Prostate gland (tissue), 2 donors: ENCODE measurements around the gene HCFC1.

Experiments used
- POLR2A ChIP-seq: fragments of 450-650 bp; IDR thresholded peaks from one replicate; pipeline ENCODE4 v1.6.1; 2016; ENCODE audit warnings: antibody characterized with exemption, mild to moderate bottlenecking
- POLR2AphosphoS5 ChIP-seq: sonication (generic); formaldehyde crosslinking; IDR thresholded peaks from one replicate; pipeline ENCODE4 v1.6.1; 2017; ENCODE audit warnings: antibody characterized with exemption
- TF ChIP-seq, protein P1 (sequence below), 4 experiments: fragments of 200-600 bp in 2 of 4; fragments of 450-650 bp in 2 of 4; sonication (generic) in 2 of 4; IDR thresholded peaks; 1 replicate in 3 of 4; 2 replicates in 1 of 4; pipeline ENCODE4 v1.5.1; 2016 to 2019; ENCODE audit warnings: antibody characterized with exemption in 4 of 4, mild to moderate bottlenecking in 2 of 4, moderate library complexity in 2 of 4

DNA sequence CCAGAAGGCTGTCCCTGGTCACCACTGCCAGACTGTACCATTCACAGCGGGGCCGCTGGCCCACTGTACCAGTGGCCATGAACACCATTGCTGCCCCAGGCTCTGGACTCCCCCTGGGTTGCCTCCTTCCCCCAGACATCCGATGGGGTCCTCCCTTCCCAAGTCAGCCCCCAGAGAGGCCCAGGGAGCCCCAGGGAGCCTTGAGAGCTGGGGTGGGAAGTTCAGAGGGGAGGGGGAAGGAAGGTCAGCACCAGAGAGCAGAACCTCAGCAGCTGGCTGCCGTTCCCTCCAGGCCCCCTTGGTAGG is 45.1 kb downstream of the HCFC1 start:
- TF ChIP-seq, protein P1, sequence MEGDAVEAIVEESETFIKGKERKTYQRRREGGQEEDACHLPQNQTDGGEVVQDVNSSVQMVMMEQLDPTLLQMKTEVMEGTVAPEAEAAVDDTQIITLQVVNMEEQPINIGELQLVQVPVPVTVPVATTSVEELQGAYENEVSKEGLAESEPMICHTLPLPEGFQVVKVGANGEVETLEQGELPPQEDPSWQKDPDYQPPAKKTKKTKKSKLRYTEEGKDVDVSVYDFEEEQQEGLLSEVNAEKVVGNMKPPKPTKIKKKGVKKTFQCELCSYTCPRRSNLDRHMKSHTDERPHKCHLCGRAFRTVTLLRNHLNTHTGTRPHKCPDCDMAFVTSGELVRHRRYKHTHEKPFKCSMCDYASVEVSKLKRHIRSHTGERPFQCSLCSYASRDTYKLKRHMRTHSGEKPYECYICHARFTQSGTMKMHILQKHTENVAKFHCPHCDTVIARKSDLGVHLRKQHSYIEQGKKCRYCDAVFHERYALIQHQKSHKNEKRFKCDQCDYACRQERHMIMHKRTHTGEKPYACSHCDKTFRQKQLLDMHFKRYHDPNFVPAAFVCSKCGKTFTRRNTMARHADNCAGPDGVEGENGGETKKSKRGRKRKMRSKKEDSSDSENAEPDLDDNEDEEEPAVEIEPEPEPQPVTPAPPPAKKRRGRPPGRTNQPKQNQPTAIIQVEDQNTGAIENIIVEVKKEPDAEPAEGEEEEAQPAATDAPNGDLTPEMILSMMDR (IDR thresholded peaks at IDR 0.05): no peak
- TF ChIP-seq POLR2AphosphoS5: no peak
- no peak for TF ChIP-seq POLR2A
